ENCODE measurements around the gene AMBN.

DNA sequence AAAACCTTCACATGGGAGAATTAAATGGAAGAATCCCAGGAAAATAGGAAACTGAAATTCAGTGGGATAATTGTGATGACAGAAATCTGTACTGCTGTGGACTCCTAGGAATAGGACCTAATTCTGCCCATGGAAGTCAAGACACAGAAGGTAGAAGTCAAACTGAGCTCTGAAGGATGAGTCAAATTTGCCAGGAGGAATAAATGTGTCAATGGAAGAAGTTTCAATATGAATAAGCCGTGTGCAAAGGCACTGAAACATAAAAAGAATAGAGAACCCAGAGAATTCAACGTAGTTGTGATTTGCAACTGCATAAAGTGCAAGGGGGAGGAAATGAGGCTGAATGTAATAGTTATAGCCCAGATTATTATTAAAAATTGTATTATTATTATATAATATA, 48.1 kb downstream of the AMBN start:
- TF ChIP-seq, protein P1, sequence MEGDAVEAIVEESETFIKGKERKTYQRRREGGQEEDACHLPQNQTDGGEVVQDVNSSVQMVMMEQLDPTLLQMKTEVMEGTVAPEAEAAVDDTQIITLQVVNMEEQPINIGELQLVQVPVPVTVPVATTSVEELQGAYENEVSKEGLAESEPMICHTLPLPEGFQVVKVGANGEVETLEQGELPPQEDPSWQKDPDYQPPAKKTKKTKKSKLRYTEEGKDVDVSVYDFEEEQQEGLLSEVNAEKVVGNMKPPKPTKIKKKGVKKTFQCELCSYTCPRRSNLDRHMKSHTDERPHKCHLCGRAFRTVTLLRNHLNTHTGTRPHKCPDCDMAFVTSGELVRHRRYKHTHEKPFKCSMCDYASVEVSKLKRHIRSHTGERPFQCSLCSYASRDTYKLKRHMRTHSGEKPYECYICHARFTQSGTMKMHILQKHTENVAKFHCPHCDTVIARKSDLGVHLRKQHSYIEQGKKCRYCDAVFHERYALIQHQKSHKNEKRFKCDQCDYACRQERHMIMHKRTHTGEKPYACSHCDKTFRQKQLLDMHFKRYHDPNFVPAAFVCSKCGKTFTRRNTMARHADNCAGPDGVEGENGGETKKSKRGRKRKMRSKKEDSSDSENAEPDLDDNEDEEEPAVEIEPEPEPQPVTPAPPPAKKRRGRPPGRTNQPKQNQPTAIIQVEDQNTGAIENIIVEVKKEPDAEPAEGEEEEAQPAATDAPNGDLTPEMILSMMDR (conservative IDR thresholded peaks at IDR 0.05; ENCODE audit: low read depth in 2 of 2): no peak
- no peak for TF ChIP-seq POLR2AphosphoS5 (IDR thresholded peaks at IDR 0.05; ENCODE audit: low read depth)
- TF ChIP-seq JUNB (IDR thresholded peaks at IDR 0.05; ENCODE audit: unreplicated experiment): no peak
- no peak for TF ChIP-seq REST (IDR thresholded peaks at IDR 0.05; ENCODE audit: unreplicated experiment)
- no peak for TF ChIP-seq EZH2 (IDR thresholded peaks at IDR 0.05; ENCODE audit: low read depth, unreplicated experiment)
- no peak for TF ChIP-seq NANOG (IDR thresholded peaks at IDR 0.05; ENCODE audit: borderline replicate concordance)
